OCI-LY1 (cell line): Measurements from ENCODE around the gene UBR3.

ENCODE experiments used
- H2AFZ ChIP-seq: fragments of 200-600 bp; sonication (generic), shearing (Covaris generic); 2 replicates; pipeline ENCODE4 v1.6.0; 2014; ENCODE audit warnings: antibody characterized with exemption, mild to moderate bottlenecking, low read length
- H3F3A ChIP-seq: fragments of 200-600 bp; sonication (generic), shearing (Covaris generic); 2 replicates; pipeline ENCODE4 v1.6.0; 2014; ENCODE audit warnings: mild to moderate bottlenecking, antibody characterized with exemption, low read length, moderate library complexity; ENCODE audit not compliant: insufficient read depth
- H3K27ac ChIP-seq: fragments of 200-600 bp; sonication (generic); 2 replicates; pipeline ENCODE4 v1.5.1; 2014; ENCODE audit warnings: low read length, mixed run types, mild to moderate bottlenecking, low read depth; ENCODE audit not compliant: poor library complexity, severe bottlenecking
- H3K27me3 ChIP-seq: fragments of 200-600 bp; sonication (generic); 2 replicates; pipeline ENCODE4 v1.6.0; 2014; ENCODE audit warnings: antibody characterized with exemption, mild to moderate bottlenecking, low read length, moderate library complexity; ENCODE audit not compliant: insufficient read depth
- H3K36me3 ChIP-seq: fragments of 200-600 bp; sonication (generic); 2 replicates; pipeline ENCODE4 v1.6.1; 2014; ENCODE audit warnings: mild to moderate bottlenecking, antibody characterized with exemption, low read length, moderate library complexity, mixed read lengths; ENCODE audit not compliant: insufficient read depth
- H3K4me1 ChIP-seq: fragments of 200-600 bp; sonication (generic); 2 replicates; pipeline ENCODE4 v1.5.1; 2014; ENCODE audit warnings: mild to moderate bottlenecking, low read length, moderate library complexity; ENCODE audit not compliant: insufficient read depth, severe bottlenecking
- H3K4me2 ChIP-seq: fragments of 200-600 bp; sonication (generic), shearing (Covaris generic); 2 replicates; pipeline ENCODE4 v1.6.1; 2014; ENCODE audit warnings: low read length
- H3K4me3 ChIP-seq: fragments of 200-600 bp; sonication (generic); 2 replicates; pipeline ENCODE4 v1.5.1; 2014; ENCODE audit warnings: low read length, low read depth, mild to moderate bottlenecking, mixed read lengths; ENCODE audit not compliant: poor library complexity, severe bottlenecking
- H3K79me2 ChIP-seq: fragments of 200-600 bp; shearing (Covaris generic); 2 replicates; pipeline ENCODE4 v1.6.1; 2016; ENCODE audit warnings: mixed run types, low read length, mixed read lengths; ENCODE audit not compliant: insufficient read depth
- H3K9ac ChIP-seq: fragments of 200-600 bp; sonication (generic), shearing (Covaris generic); 2 replicates; pipeline ENCODE4 v1.6.1; 2014; ENCODE audit warnings: mild to moderate bottlenecking, low read length, mixed read lengths
- H3K9me2 ChIP-seq: fragments of 200-600 bp; sonication (generic), shearing (Covaris generic); 2 replicates; pipeline ENCODE4 v1.6.1; 2014; ENCODE audit warnings: low read depth, mild to moderate bottlenecking, low read length, mixed read lengths
- H3K9me3 ChIP-seq: fragments of 200-600 bp; shearing (Covaris generic); 2 replicates; pipeline ENCODE4 v1.6.1; 2014; ENCODE audit warnings: low read length, mixed read lengths
- H4K20me1 ChIP-seq: fragments of 200-600 bp; sonication (generic), shearing (Covaris generic); 2 replicates; pipeline ENCODE4 v1.6.0; 2016; ENCODE audit warnings: mild to moderate bottlenecking, low read length; ENCODE audit not compliant: insufficient read depth
- CTCF ChIP-seq: fragments of 200-600 bp; sonication (generic), shearing (Covaris generic); IDR thresholded peaks from 2 replicates; pipeline ENCODE4 v1.5.1; 2017; ENCODE audit warnings: mild to moderate bottlenecking, antibody characterized with exemption, low read length, moderate library complexity, mixed read lengths
- EZH2 ChIP-seq: fragments of 200-600 bp; sonication (generic), shearing (Covaris generic); IDR thresholded peaks from 2 replicates; pipeline ENCODE4 v1.8.0; 2017; ENCODE audit warnings: borderline replicate concordance, mixed run types, mild to moderate bottlenecking, antibody characterized with exemption, low read length, moderate library complexity, mixed read lengths

Gene UBR3

DNA sequence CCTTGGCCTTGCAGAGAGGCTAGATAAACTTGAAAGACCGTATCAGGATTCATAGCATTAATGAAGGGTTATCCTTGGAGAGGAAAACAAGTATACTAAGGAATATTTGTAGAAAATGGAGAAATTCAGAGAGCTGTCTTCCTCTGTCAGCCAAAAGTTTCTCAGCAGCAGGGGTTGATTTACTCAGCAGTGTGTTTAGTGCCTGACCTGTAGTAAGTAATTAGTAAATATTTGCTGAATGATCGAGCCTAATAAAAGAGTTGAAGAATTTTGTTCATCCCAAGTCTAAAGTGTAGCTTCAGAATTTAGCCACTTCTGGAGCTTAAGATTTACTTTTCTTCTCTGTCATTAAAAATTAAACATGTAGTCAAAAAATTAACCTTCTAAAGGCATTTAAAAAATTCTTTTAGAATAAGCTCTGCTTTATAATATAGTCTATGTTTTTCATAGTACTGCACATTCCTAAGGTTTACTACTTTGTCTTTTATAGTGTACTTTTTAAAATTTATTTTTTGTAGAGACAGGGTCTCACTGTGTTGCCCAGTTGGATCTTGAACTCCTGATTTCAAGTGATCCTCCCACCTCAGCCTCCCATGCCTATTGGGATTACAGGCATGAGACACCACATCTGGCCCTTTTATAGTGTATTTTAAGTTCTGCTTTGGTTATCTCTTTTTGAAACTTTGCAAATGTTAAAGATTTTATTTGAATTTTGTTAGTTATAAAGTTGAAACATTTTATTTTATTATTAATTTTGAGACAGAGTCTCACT, 212.3 kb downstream of the UBR3 start:
- peaks cover 7% of the 10 kb centered on the region; the same call in 1 of the 2 replicates for H3K36me3 ChIP-seq
- H3K4me2 ChIP-seq = no peak overlapping the region

DNA sequence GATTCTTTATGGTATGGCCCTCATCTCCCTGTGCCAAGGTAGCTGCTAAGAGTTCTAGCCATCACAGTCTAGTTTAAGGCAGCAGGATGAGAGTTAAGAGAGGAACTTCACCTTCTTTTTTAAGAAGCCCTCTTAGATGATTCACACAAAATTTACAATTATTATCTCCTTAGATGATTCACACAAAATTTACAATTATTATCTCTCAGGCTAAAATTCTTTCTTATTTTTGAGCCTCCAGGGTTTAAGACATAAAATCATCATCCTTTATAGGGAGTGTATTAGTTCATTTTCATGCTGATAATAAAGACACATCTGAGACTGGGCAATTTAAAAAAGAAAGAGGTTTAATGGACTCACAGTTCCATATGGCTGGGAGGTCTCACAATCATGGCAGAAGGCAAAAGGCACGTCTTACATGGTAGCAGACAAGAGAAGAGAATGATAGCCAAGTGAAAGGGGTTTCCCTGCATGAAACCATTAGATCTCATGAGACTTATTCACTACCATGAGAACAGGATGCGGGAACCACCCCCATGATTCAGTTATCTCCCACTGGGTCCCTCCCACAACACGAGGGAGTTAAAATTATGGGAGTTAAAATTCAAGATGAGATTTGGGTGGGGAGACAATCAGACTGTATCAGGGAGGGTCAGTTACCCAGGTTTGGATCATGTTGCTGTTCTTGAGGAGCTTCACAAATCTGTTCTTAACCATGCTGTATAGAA, 217.7 kb downstream of the UBR3 start:
- H3K27me3 ChIP-seq = no peaks in the 10 kb centered on the region
- H3K36me3 ChIP-seq = peaks cover 14% of the 10 kb centered on the region; the same call in 1 of the 2 replicates
- no peak overlapping the region for H3K4me2 ChIP-seq
- no peaks in the 10 kb centered on the region for H3K4me1 ChIP-seq
- no peak overlapping the region for H2AFZ ChIP-seq
- no peak overlapping the region for H3K27ac ChIP-seq
- H3K4me3 ChIP-seq = no peak overlapping the region
- H3K9ac ChIP-seq = no peak overlapping the region
- no peaks in the 10 kb centered on the region for H3K79me2 ChIP-seq
- H3F3A ChIP-seq = no peaks in the 10 kb centered on the region
- H3K9me2 ChIP-seq = no peaks in the 10 kb centered on the region
- no peaks in the 10 kb centered on the region for H4K20me1 ChIP-seq
- H3K9me3 ChIP-seq = no peaks in the 10 kb centered on the region
- no peak for TF ChIP-seq EZH2
- no peak for TF ChIP-seq CTCF

More for the DNA sequence above, 212.3 kb downstream of the UBR3 start:
- Histone ChIP-seq H3F3A (no peaks in the 10 kb centered on the region), H3K9ac (no peak overlapping the region), H3K4me1 (no peaks in the 10 kb centered on the region), H4K20me1 (no peaks in the 10 kb centered on the region), H3K9me2 (no peaks in the 10 kb centered on the region), H3K9me3 (no peaks in the 10 kb centered on the region), H2AFZ (no peak overlapping the region), H3K4me3 (no peak overlapping the region), H3K27ac (no peak overlapping the region), H3K79me2 (no peaks in the 10 kb centered on the region), H3K27me3 (no peaks in the 10 kb centered on the region)
- TF ChIP-seq CTCF (no peak), EZH2 (no peak)

DNA sequence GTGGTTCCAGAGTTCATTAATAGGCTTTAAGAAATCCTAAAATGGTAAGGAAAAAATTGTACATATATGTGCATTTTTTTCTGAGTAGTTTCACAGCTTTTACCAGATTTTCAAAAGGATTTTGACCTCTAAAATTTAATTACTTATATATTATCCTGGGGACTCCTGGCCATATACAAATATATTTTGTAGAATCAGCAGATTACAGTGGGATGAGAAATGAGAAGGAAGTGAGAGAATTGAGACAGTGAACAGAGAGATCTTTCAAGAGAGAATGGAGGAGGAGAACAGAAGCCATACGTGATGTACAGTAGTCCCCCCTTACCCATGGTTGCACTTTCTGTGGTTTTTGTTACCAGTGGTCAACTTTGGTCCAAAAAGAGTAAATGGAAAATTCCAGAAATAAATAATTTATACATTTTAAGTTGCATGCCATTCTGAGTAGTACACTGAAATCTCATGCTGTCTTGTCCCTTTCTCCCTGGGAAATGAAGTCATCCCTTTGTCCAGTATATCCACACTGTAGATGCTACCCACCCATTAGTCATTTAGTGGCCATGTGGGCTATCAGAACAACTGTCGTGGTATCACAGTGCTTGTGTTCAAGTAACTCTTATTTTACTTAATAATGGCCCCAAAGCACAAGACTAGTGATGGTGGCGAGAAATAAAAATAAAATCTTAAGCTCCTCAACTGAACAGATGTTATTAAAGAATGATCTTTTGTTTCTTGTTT, 220.2 kb downstream of the UBR3 start:
- Histone ChIP-seq H3K27ac (no peak overlapping the region), H3K79me2 (no peaks in the 10 kb centered on the region), H3K36me3 (peaks cover 7% of the 10 kb centered on the region; the same call in 1 of the 2 replicates), H3K9ac (no peak overlapping the region), H3K4me2 (no peak overlapping the region), H2AFZ (no peak overlapping the region), H3F3A (no peaks in the 10 kb centered on the region), H3K4me3 (no peak overlapping the region), H3K9me3 (no peaks in the 10 kb centered on the region), H3K4me1 (no peaks in the 10 kb centered on the region), H3K27me3 (no peaks in the 10 kb centered on the region), H3K9me2 (no peaks in the 10 kb centered on the region), H4K20me1 (no peaks in the 10 kb centered on the region)
- TF ChIP-seq EZH2 (no peak), CTCF (no peak)
